Keratinocyte (primary cell): ENCODE results near the gene ARHGAP10.

Experiments
- CTCF ChIP-seq, 3 experiments: IDR thresholded peaks in 1 of 3; conservative IDR thresholded peaks in 1 of 3; optimal IDR thresholded peaks in 1 of 3; 2 replicates in 2 of 3; 3 replicates in 1 of 3; pipeline versions ENCODE3 to v1.5.1; 2011; ENCODE audit warnings: low read length in 3 of 3, mild to moderate bottlenecking in 3 of 3, moderate library complexity in 2 of 3, control low read depth in 1 of 3, inconsistent platforms in 1 of 3; ENCODE audit not compliant: insufficient read depth in 2 of 3; ENCODE audit errors: extremely low read depth in 1 of 3
- EZH2 ChIP-seq: IDR thresholded peaks from one replicate; pipeline ENCODE4 v1.6.1; 2012; ENCODE audit warnings: inconsistent platforms, mild to moderate bottlenecking, low read length, moderate library complexity

GRCh38 chr4:147714575-147715401, 17.1 kb upstream of the ARHGAP10 start:
- TF ChIP-seq CTCF (optimal IDR thresholded peaks at IDR 0.05 in 1 of 3, IDR thresholded peaks at IDR 0.05 in 1 of 3, conservative IDR thresholded peaks at IDR 0.05 in 1 of 3; ENCODE audit: extremely low read depth in 1 of 3, insufficient read depth in 2 of 3, low read length in 3 of 3) (no peak), EZH2 (no peak)
